ENCODE results near the gene VAV3. TPM values are rescaled to one million over a fixed set of nuclear protein-coding genes. Genes with fewer than 3 reads are reported as not detected.

The VAV3 gene
- total RNA-seq, 1 experiment from 2014 or later, result not detected

- no peak for TF ChIP-seq ZBTB33 (IDR thresholded peaks at IDR 0.05; ENCODE audit: extremely low read depth, insufficient replicate concordance, low read length)
- TF ChIP-seq, protein P1, sequence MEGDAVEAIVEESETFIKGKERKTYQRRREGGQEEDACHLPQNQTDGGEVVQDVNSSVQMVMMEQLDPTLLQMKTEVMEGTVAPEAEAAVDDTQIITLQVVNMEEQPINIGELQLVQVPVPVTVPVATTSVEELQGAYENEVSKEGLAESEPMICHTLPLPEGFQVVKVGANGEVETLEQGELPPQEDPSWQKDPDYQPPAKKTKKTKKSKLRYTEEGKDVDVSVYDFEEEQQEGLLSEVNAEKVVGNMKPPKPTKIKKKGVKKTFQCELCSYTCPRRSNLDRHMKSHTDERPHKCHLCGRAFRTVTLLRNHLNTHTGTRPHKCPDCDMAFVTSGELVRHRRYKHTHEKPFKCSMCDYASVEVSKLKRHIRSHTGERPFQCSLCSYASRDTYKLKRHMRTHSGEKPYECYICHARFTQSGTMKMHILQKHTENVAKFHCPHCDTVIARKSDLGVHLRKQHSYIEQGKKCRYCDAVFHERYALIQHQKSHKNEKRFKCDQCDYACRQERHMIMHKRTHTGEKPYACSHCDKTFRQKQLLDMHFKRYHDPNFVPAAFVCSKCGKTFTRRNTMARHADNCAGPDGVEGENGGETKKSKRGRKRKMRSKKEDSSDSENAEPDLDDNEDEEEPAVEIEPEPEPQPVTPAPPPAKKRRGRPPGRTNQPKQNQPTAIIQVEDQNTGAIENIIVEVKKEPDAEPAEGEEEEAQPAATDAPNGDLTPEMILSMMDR (IDR thresholded peaks at IDR 0.05 in 2 of 3, conservative IDR thresholded peaks at IDR 0.05 in 1 of 3; ENCODE audit: borderline replicate concordance in 1 of 3, insufficient read depth in 1 of 3, low read depth in 2 of 3, low read length in 2 of 3), result no peak
Observed at GRCh38 chr1:107677697-107678096, 287.3 kb downstream of the VAV3 start (continued).

GRCh38 chr1:107674486-107674885, 290.5 kb downstream of the VAV3 start:
- Histone ChIP-seq H3K36me3 (ENCODE audit: control insufficient read depth in 1 of 2, insufficient read depth in 2 of 2, low read length in 2 of 2) (no peaks in the 10 kb centered on the region), H3K79me2 (ENCODE audit: insufficient read depth, low read length) (no peaks in the 10 kb centered on the region), H3K9me2 (ENCODE audit: insufficient read depth) (no peaks in the 10 kb centered on the region), H3K4me1 (ENCODE audit: control insufficient read depth in 1 of 2, insufficient read depth in 2 of 2, low read length in 2 of 2) (no peaks in the 10 kb centered on the region), H3K9ac (ENCODE audit: low read length) (no peak overlapping the region), H4K20me1 (ENCODE audit: insufficient read depth) (no peaks in the 10 kb centered on the region), H3K4me2 (ENCODE audit: low read length) (no peak overlapping the region), H2AFZ (ENCODE audit: low read depth, low read length, poor library complexity, severe bottlenecking) (no peak overlapping the region), H3K27ac (ENCODE audit: low read depth, low read length) (no peak overlapping the region), H3K9me3 (ENCODE audit: control insufficient read depth in 1 of 2, insufficient read depth in 1 of 2, low read depth in 1 of 2, low read length in 2 of 2) (peaks cover 0 to 7% of the 10 kb centered on the region in 2 experiments; a peak in 1 of 4 replicates), H3K4me3 (replicated peaks in 1 of 2; ENCODE audit: low read depth in 1 of 2, low read length in 2 of 2) (no peak overlapping the region), H3K27me3 (ENCODE audit: insufficient read depth, low read length) (no peaks in the 10 kb centered on the region)
- DNase-seq (ENCODE audit: low read depth, low spot score) (no peak), ATAC-seq (no peak)
- ChIA-PET POLR2A (no interaction called here), CTCF (interaction anchor here (0.5 kb wide), 1 partner anchor 376 kb away, joined by 3 read pairs; no protein-coding TSS in a partner anchor), RAD21 (ENCODE audit: low non-redundant PET in 1 of 2, low total read pairs in 2 of 2, uncharacterized antibody in 2 of 2, unreplicated experiment in 2 of 2) (no interaction called here)
- BruUV-seq (replicated peaks), result no TSS peak
- TF ChIP-seq, protein P2, sequence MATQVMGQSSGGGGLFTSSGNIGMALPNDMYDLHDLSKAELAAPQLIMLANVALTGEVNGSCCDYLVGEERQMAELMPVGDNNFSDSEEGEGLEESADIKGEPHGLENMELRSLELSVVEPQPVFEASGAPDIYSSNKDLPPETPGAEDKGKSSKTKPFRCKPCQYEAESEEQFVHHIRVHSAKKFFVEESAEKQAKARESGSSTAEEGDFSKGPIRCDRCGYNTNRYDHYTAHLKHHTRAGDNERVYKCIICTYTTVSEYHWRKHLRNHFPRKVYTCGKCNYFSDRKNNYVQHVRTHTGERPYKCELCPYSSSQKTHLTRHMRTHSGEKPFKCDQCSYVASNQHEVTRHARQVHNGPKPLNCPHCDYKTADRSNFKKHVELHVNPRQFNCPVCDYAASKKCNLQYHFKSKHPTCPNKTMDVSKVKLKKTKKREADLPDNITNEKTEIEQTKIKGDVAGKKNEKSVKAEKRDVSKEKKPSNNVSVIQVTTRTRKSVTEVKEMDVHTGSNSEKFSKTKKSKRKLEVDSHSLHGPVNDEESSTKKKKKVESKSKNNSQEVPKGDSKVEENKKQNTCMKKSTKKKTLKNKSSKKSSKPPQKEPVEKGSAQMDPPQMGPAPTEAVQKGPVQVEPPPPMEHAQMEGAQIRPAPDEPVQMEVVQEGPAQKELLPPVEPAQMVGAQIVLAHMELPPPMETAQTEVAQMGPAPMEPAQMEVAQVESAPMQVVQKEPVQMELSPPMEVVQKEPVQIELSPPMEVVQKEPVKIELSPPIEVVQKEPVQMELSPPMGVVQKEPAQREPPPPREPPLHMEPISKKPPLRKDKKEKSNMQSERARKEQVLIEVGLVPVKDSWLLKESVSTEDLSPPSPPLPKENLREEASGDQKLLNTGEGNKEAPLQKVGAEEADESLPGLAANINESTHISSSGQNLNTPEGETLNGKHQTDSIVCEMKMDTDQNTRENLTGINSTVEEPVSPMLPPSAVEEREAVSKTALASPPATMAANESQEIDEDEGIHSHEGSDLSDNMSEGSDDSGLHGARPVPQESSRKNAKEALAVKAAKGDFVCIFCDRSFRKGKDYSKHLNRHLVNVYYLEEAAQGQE (IDR thresholded peaks at IDR 0.05; ENCODE audit: low read depth), result no peak
- no peak for TF ChIP-seq JUND (IDR thresholded peaks at IDR 0.05)
- no peak for TF ChIP-seq EZH2 (IDR thresholded peaks at IDR 0.05)
- intact Hi-C loops (cut with micrococcal nuclease), result no loop called here
